HG03520 (cell line): ENCODE measurements around the gene RMND5A.
"Not testable (repeated sequence)": the region's sequence is repeated elsewhere in the genome, so short reads cannot be mapped to it uniquely, and the experiment has no call there.

Experiments
- ATAC-seq: cut with Tn5 transposase; IDR thresholded peaks from one replicate; pipeline ENCODE4 v1.9.1; 2021; ENCODE audit warnings: mild to moderate bottlenecking, moderate library complexity; ENCODE audit not compliant: unreplicated experiment

The RMND5A gene

GRCh38 chr2:86719637-86720539 lies at the start of gene RMND5A:
TSS of gene RMND5A (plus strand) at chr2:86720291. CDS start at chr2:86720668, 377 bp downstream.
- peak; percentile 85 for ATAC-seq

- ATAC-seq, result no peak
Observed at GRCh38 chr2:86671337-86671981, 48.6 kb upstream of the RMND5A start.

GRCh38 chr2:86672027-86672545 lies 48.0 kb upstream of the RMND5A start:
- no peak for ATAC-seq

GRCh38 chr2:86673011-86673410 lies 47.1 kb upstream of the RMND5A start:
- no peak for ATAC-seq

GRCh38 chr2:86673986-86674670 lies 46.0 kb upstream of the RMND5A start:
- ATAC-seq, result no peak

GRCh38 chr2:86675104-86675503 lies 45.0 kb upstream of the RMND5A start:
- no peak for ATAC-seq

- no peak for ATAC-seq
Observed at GRCh38 chr2:86675511-86676015, 44.5 kb upstream of the RMND5A start.

- no peak for ATAC-seq
Observed at GRCh38 chr2:86677816-86678215, 42.3 kb upstream of the RMND5A start.

- ATAC-seq, result no peak
Observed at GRCh38 chr2:86679036-86679435, 41.1 kb upstream of the RMND5A start.

GRCh38 chr2:86685351-86685750 lies 34.7 kb upstream of the RMND5A start:
- ATAC-seq, result no peak

GRCh38 chr2:86686460-86686859 lies 33.6 kb upstream of the RMND5A start:
- no peak for ATAC-seq

GRCh38 chr2:86686905-86687304 lies 33.2 kb upstream of the RMND5A start:
- no peak for ATAC-seq

- ATAC-seq, result no peak
Observed at GRCh38 chr2:86695053-86695691, 24.9 kb upstream of the RMND5A start.

GRCh38 chr2:86697551-86698104 lies 22.5 kb upstream of the RMND5A start:
- no peak for ATAC-seq

GRCh38 chr2:86700690-86701089 lies 19.4 kb upstream of the RMND5A start:
- no peak for ATAC-seq

- ATAC-seq, result no peak
Observed at GRCh38 chr2:86703704-86704361, 16.3 kb upstream of the RMND5A start.

GRCh38 chr2:86704459-86704971 lies 15.6 kb upstream of the RMND5A start:
- ATAC-seq, result no peak

GRCh38 chr2:86706220-86706619 lies 13.9 kb upstream of the RMND5A start:
- ATAC-seq, result no peak

- no peak for ATAC-seq
Observed at GRCh38 chr2:86706935-86707334, 13.2 kb upstream of the RMND5A start.

GRCh38 chr2:86708126-86708525 lies 12.0 kb upstream of the RMND5A start:
- not testable (repeated sequence) for ATAC-seq
